CD14-positive monocyte (primary cell): Measurements from ENCODE around the gene KCNJ2. TPM values are rescaled to one million over a fixed set of nuclear protein-coding genes. Genes with fewer than 3 reads are reported as not detected.

Experiments used
- DNase-seq, 3 donors: peaks; one replicate each; pipeline ENCODE4 v3.0.0-alpha.2; 2011 to 2022
- H2AFZ ChIP-seq: 2 replicates; pipeline ENCODE4 v1.6.0; 2012; ENCODE audit warnings: mild to moderate bottlenecking, low read depth, low read length, inconsistent platforms; ENCODE audit not compliant: insufficient read depth, poor library complexity, severe bottlenecking
- H3K27ac ChIP-seq, 2 donors: 1 replicate in 1 of 2; 2 replicates in 1 of 2; pipeline ENCODE4 v1.5.1; 2012 to 2013; ENCODE audit warnings: low read length in 2 of 2, control low read depth in 1 of 2, inconsistent platforms in 1 of 2, low read depth in 1 of 2, mild to moderate bottlenecking in 1 of 2
- H3K27me3 ChIP-seq, 2 donors: one replicate each; pipeline versions ENCODE4 v1.6.0 to v1.6.1; 2011 to 2013; ENCODE audit warnings: low read length in 2 of 2; ENCODE audit not compliant: control insufficient read depth in 2 of 2, insufficient read depth in 2 of 2
- H3K36me3 ChIP-seq, 2 donors: replicated peaks in 1 of 2; 1 replicate in 1 of 2; 2 replicates in 1 of 2; pipeline versions ENCODE4 v1.5.1 to v1.6.1; 2012 to 2013; ENCODE audit warnings: low read length in 2 of 2, control low read depth in 1 of 2, inconsistent platforms in 1 of 2, mild to moderate bottlenecking in 1 of 2; ENCODE audit not compliant: insufficient read depth in 2 of 2, control insufficient read depth in 1 of 2
- H3K4me1 ChIP-seq, 2 donors: 1 replicate in 1 of 2; 2 replicates in 1 of 2; pipeline versions ENCODE4 v1.5.1 to v1.6.1; 2012 to 2013; ENCODE audit warnings: low read length in 2 of 2, control low read depth in 1 of 2, inconsistent platforms in 1 of 2, mild to moderate bottlenecking in 1 of 2, moderate library complexity in 1 of 2; ENCODE audit not compliant: insufficient read depth in 2 of 2, control insufficient read depth in 1 of 2
- H3K4me2 ChIP-seq: replicated peaks from 2 replicates; pipeline ENCODE3; 2012; ENCODE audit warnings: low read length, moderate library complexity, mild to moderate bottlenecking; ENCODE audit not compliant: poor library complexity, severe bottlenecking; ENCODE audit errors: extremely low read depth
- H3K4me3 ChIP-seq, 3 experiments: fragments of 200-600 bp in 1 of 3; sonication (generic) in 1 of 3; replicated peaks in 1 of 3; 1 replicate in 2 of 3; 2 replicates in 1 of 3; pipeline ENCODE4 v1.5.1; 2011 to 2013; ENCODE audit warnings: low read length in 3 of 3, mild to moderate bottlenecking in 3 of 3, control low read depth in 2 of 3, low read depth in 2 of 3, inconsistent platforms in 1 of 3, moderate library complexity in 1 of 3
- H3K79me2 ChIP-seq: 2 replicates; pipeline ENCODE4 v1.6.0; 2012; ENCODE audit warnings: mild to moderate bottlenecking, control low read depth, inconsistent platforms, low read length, moderate library complexity; ENCODE audit not compliant: insufficient read depth
- H3K9ac ChIP-seq: 2 replicates; pipeline ENCODE4 v1.6.0; 2017; ENCODE audit warnings: low read length, mild to moderate bottlenecking; ENCODE audit not compliant: insufficient read depth, poor library complexity, severe bottlenecking
- H3K9me3 ChIP-seq, 2 donors: replicated peaks in 1 of 2; 1 replicate in 1 of 2; 2 replicates in 1 of 2; pipeline versions ENCODE4 v1.5.1 to v1.6.1; 2012 to 2013; ENCODE audit warnings: low read length in 2 of 2, control low read depth in 1 of 2; ENCODE audit not compliant: control insufficient read depth in 1 of 2, insufficient read depth in 1 of 2
- H4K20me1 ChIP-seq: 2 replicates; pipeline ENCODE4 v1.6.0; 2012; ENCODE audit warnings: mild to moderate bottlenecking, low read length, control low read depth, moderate library complexity; ENCODE audit not compliant: insufficient read depth
- H3K27ac Mint-ChIP-seq, 7 donors: one replicate each; pipeline ENCODE4 v1.8.0; 2020; ENCODE audit warnings: mild to moderate bottlenecking in 7 of 7, mixed read lengths in 7 of 7, moderate library complexity in 6 of 7, inconsistent platforms in 2 of 7
- H3K27me3 Mint-ChIP-seq, 3 donors: one replicate each; pipeline ENCODE4 v1.8.0; 2021 to 2022; ENCODE audit warnings: low read depth in 3 of 3, mild to moderate bottlenecking in 3 of 3, mixed read lengths in 3 of 3, moderate library complexity in 3 of 3, inconsistent platforms in 1 of 3
- H3K36me3 Mint-ChIP-seq, 2 donors: one replicate each; pipeline ENCODE4 v1.8.0; 2020; ENCODE audit warnings: mixed read lengths in 2 of 2, inconsistent platforms in 1 of 2, mild to moderate bottlenecking in 1 of 2
- H3K4me1 Mint-ChIP-seq: one replicate; pipeline ENCODE4 v1.8.0; 2020; ENCODE audit warnings: mild to moderate bottlenecking, mixed read lengths
- H3K4me3 Mint-ChIP-seq, 2 donors: one replicate each; pipeline ENCODE4 v1.8.0; 2020; ENCODE audit warnings: mild to moderate bottlenecking in 2 of 2, mixed read lengths in 2 of 2, moderate library complexity in 1 of 2
- H3K9me3 Mint-ChIP-seq, 7 donors: one replicate each; pipeline ENCODE4 v1.8.0; 2020 to 2022; ENCODE audit warnings: mixed read lengths in 7 of 7, mild to moderate bottlenecking in 6 of 7, moderate library complexity in 6 of 7, inconsistent platforms in 2 of 7
- CTCF ChIP-seq: fragments of 200-600 bp; IDR thresholded peaks from one replicate; pipeline ENCODE4 v1.8.0; 2022; ENCODE audit warnings: antibody characterized with exemption, mild to moderate bottlenecking
- WGBS: methylation state at CpG from one replicate; pipeline ENCODE4 v1.1.5; 2013; ENCODE audit warnings: missing lambda C conversion rate; ENCODE audit not compliant: insufficient coverage; 5-methylcytosine and 5-hydroxymethylcytosine counted together
- intact Hi-C, 2 donors: fragments of 100-400 bp; cut with micrococcal nuclease; formaldehyde crosslinking; loops; one replicate each; pipeline versions ENCODE4 v1.15.0 to v1.15.1; 2023
- polyA plus RNA-seq, 3 donors: library from polyadenylated mRNA; depleted of rRNA in 1 of 3; unstranded in 2 of 3; stranded (reverse) in 1 of 3; fragments of 300-500 nt in 2 of 3; fragments of >200 nt in 1 of 3; fragmentation: Illumina TruSeq in 2 of 3; gene quantifications; 1 replicate in 2 of 3; 2 replicates in 1 of 3; pipeline ENCODE4 v1.2.3, GENCODE V29; 2012 to 2021

KCNJ2 gene
- polyA plus RNA-seq, 3 donors, result 0.37 to 2.0 (median 1.7) TPM

GRCh38 chr17:70121126-70121525, 48.2 kb upstream of the KCNJ2 start:
- peak overlapping the region; percentile 57 for H3K4me2 ChIP-seq
- intact Hi-C loops, result no loop called here
- H3K4me1 ChIP-seq, result peaks cover 59 to 60% of the 10 kb centered on the region in 2 donors
- no peak for TF ChIP-seq CTCF
- whole genome bisulfite sequencing, result no CpG with 5 or more reads among the region's 3 CpGs
- DNase-seq, result peak in 2 of 3 donors; percentile 44 to 49
- H3K9me3 Mint-ChIP-seq, result peaks cover 0 to 2% (median 0%) of the 10 kb centered on the region in 7 donors
- peak overlapping the region in 1 of 3 experiments; percentile 58 for H3K4me3 ChIP-seq
- H3K9me3 ChIP-seq, result no peaks in the 10 kb centered on the region
- peak overlapping the region in 1 of 2 donors; percentile 87 for H3K27ac ChIP-seq
- peaks cover 56% of the 10 kb centered on the region for H3K4me1 Mint-ChIP-seq
- H3K79me2 ChIP-seq, result no peaks in the 10 kb centered on the region
- peaks cover 0 to 4% of the 10 kb centered on the region in 2 donors for H3K36me3 Mint-ChIP-seq
- H2AFZ ChIP-seq, result no peak overlapping the region
- H3K36me3 ChIP-seq, result no peaks in the 10 kb centered on the region
- no peaks in the 10 kb centered on the region for H3K27me3 ChIP-seq
- peak overlapping the region in 4 of 7 donors; percentile 43 to 81 (median 71) for H3K27ac Mint-ChIP-seq
- H4K20me1 ChIP-seq, result no peaks in the 10 kb centered on the region
- peaks cover 0 to 4% (median under 1%) of the 10 kb centered on the region in 3 donors for H3K27me3 Mint-ChIP-seq
- peak overlapping the region in 1 of 2 donors; percentile 72 for H3K4me3 Mint-ChIP-seq
- H3K9ac ChIP-seq, result no peak overlapping the region

DNA sequence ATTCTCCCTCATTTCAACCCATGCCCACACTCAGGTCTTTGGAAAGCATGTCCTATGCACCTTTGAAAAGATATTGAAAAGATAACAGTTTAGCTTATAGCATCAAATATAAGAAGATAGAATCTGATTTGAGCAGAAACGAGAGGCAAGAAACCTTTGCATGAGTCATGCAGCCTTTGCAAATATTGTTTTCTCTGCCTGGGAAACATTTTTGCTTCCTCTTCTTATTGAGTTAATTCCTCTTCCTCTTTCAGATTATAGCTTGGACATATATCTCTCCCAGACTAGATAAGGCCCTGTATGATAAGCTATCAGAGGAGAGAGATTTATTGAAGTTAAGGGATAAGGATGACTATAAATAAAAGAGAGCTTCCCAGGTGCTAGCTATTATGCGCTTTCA, 46.1 kb upstream of the KCNJ2 start:
- Histone ChIP-seq H3K27ac (peak overlapping the region; percentile 66 to 87), H3K4me2 (peak overlapping the region; percentile 50), H3K79me2 (no peaks in the 10 kb centered on the region), H3K4me1 (peaks cover 59 to 60% of the 10 kb centered on the region in 2 donors), H3K4me3 (peak overlapping the region in 1 of 3 experiments; percentile 49), H3K27me3 (no peaks in the 10 kb centered on the region), H3K9me3 (no peaks in the 10 kb centered on the region), H2AFZ (no peak overlapping the region), H3K36me3 (no peaks in the 10 kb centered on the region), H3K9ac (peak overlapping the region; percentile 23), H4K20me1 (no peaks in the 10 kb centered on the region)
- whole genome bisulfite sequencing, result no CpG with 5 or more reads among the region's 2 CpGs
- peak; percentile 59 to 86 (median 83) for DNase-seq
- Mint-ChIP-seq H3K9me3 (peaks cover 0 to 3% (median 0%) of the 10 kb centered on the region in 7 donors), H3K4me1 (peaks cover 56% of the 10 kb centered on the region), H3K27ac (peak overlapping the region; percentile 84 to 95 (median 91)), H3K4me3 (peak overlapping the region in 1 of 2 donors; percentile 75), H3K36me3 (peaks cover 0 to 4% of the 10 kb centered on the region in 2 donors), H3K27me3 (peaks cover 0 to 4% (median 0%) of the 10 kb centered on the region in 3 donors)
- no peak for TF ChIP-seq CTCF
- intact Hi-C loops, result no loop called here
